IPS DF 4.7 (cell line): ENCODE results near the gene PPM1H.

ENCODE experiments used
- DNase-seq: peaks from one replicate; pipeline ENCODE4 v3.0.0-alpha.2; 2013; ENCODE audit warnings: low spot score; ENCODE audit errors: extremely low read depth

PPM1H gene

DNA sequence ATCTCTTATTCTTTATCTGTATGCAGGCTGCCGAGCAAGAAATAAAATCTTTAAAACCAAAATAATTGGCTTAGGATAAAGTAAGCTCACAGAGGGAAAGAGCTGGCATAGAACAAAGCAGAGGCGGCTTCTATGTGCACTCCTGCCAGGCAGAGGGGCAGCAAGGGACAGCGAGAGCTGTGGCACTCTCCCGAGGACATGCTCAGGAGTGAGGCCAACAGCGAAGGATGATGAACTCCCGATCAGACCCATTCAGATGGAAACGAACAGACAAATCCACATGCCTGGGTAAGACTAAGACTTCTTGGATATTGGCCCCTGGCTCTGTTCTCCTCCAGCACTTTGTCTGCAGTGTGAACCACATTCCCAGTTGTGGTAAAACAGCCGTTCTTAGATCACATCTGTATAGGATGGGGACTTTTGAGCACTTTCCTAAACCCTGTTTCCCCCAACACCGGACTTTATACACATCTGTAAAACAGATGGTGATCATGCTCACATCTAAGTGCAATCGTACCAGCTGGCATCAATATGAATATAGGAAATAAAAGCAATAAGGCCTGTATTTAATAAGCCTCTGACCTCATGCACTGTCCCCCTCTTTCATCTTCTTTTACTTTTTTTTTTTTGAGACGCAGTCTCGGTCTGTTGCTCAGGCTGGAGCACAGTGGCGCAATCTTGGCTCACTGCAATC lies 134.1 kb downstream of the PPM1H start:
- no peak for DNase-seq

DNA sequence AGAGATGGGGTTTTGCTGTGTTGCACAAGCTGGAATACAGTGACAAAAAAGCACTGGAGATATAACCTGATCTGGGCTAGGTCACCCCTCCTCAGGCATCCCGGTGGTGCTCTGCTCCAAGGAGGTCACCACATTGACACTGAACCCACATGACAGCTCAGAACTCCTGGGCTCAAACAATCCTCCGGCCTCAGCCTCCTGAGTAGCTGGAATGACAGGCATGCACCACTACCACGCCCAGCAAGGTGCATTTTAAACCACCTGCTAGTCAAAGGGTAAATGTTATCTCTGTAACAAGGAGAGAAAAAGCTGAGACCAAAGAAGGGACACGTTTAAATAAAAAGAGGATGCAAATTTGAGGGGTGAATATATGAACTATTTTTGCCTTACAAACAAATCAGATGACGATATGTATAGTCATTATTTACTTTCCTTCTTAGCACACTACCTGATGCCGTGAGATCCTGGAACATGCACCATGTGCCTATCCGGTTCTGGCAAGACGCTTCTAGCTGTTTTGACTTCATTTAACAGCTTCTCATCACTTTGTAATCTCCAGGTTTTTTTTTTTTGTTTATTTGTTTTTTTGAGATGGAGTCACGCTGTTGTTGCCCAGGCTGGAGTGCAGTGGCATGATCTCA lies 135.1 kb downstream of the PPM1H start:
- DNase-seq: no peak

DNA sequence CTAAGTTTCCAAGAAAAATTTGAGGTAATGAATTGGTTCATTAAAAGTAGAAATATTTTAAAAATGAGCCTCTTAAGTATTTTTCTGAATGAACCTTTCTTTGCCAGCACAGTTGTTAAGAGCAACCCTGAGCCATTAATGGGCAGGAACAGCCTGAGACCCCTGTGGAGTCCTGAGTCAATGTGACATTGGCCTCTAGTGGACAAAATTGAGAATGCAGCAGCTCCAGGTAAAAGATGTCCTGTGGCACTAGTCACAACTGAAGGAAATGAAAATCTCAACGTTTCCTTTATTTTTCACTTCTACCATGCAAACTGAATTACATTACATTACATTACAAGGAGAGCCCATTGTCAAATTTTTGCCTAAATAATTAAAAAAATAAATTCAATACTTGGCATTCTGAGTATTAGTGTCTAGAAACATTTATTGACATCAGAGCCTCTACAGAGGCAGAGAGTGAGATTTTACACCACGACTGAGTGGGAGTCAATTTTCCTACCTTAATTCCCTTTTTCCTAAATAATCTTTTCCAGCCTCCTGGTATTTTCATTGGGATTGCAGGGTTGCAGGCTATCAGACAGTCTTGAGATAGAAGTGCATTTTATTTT lies 135.7 kb downstream of the PPM1H start:
- peak; percentile 91 for DNase-seq

DNA sequence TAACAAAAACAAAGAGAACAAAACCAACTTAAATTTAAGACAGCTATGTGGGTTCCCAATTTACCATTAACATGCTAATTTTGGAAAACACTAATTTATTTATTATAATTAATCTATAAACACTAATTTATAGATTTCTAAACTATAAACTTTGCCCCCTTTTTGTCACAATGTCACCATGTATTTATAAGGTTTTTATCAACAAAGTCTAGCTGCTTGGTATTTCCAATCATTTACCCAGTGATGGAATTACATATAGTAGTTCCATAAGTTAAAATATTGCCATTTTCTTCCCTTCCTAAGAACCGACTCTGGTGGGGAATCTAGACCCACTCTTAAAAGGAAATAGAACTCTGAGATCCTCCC lies 140.7 kb downstream of the PPM1H start:
- no peak for DNase-seq

DNA sequence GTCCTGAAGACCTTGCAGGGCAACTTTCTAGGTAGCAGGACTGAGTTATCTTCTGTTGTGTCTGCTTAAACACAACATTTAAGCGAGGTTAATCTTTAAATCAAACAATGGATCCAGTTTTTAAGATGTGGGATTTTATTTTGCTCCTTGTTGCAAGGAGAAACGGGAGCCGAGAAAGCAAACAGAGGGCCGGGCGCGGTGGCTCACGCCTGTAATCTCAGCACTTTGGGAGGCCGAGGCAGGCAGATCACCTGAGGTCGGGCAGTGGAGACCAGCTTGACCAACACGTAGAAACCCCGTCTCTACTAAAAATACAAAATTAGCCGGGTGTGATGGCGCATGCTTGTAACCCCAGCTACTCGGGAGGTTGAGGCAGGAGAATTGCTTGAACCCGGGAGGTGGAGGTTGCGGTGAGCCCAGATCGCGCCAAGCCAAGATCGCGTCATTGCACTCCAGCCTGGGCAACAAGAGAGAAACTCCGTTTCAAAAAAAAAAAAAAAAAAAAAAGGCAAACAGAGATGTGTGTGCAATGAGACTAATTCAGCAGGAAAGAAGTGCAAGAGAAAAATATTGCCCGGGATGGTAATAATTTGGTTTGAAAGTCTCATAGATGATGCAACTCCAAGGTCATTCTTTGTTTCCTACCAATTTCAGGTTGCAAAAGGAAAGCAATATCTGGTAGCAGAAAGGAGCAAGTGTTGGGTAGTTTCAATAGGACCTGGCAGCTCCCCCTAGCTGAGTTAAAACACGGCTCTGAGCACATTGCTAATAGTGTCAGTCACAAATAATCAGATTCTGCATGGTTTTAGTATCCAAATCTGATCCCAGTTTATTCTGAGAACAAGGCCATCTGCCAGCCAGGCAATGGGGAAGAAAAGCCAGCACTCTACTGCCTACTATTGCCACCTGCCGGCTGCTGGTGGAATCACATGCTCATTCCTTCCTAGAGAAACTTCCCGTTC lies 141.4 kb downstream of the PPM1H start:
- DNase-seq: peak; percentile 64

DNA sequence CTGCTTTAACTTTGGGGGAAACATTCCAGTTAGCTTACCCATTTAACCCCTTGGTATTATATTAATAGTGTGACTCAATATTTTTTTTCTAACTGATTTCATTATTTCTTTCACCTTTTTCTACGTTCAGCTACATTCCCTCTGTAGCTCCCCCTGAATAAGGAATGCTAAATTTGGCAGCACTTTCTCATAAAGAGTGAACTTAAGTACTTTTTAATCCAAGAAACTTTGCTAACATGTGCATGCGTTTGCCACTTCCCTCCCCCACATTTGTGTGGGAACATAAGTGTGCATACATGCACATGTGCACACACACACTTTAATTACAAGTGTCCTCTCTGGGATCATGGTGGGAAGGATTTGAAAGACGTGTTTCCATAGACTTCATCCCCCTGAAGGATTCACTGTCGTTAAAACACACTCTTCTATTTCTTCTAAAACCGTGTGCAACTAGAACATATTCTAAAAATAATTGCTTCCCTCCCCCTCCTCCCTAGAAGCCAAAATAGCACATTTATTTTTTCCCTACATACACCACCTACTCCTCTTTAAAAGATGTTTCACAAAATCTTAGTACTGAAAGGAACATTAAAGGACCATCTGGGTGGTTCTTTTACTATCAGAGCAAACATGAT lies 142.6 kb downstream of the PPM1H start:
- DNase-seq: no peak

DNA sequence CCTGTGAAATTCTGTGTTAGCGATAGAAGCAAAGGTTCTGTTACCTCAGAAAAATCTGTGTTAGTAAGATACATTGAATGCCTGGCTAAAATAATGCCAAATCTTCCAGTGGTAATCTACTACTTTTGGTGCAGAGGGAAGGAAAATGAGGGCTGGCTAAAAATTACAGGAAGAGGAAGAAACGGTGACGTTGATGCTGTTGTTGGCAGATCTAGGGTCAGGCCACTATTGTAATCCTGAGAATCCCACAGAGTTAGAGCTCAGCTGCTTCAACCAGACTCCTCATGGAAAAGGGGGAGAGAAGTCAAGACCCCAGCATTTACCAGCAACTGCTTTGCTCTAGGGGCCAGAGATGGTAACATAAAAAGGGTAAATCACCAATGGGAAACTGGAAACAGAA lies 145.1 kb downstream of the PPM1H start:
- no peak for DNase-seq

DNA sequence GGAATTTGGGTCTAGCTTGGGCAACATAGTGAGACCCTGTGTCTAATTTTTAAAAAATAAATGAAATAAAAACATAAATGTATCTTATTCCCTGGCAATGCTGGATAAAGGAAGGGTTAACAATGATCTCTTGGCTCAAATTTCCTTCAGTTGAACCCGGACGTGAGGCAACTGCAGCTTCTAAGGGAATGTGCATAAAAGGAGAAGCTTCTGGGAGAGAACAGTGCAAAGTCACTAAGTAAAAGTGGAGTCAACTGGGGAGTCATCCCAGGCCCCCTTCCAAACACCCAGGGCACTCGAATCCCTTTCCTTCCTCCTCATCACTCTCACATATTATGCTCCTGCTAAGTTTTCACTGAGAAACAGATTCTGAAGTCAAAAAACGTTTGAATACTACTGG lies 147.3 kb downstream of the PPM1H start:
- no peak for DNase-seq

DNA sequence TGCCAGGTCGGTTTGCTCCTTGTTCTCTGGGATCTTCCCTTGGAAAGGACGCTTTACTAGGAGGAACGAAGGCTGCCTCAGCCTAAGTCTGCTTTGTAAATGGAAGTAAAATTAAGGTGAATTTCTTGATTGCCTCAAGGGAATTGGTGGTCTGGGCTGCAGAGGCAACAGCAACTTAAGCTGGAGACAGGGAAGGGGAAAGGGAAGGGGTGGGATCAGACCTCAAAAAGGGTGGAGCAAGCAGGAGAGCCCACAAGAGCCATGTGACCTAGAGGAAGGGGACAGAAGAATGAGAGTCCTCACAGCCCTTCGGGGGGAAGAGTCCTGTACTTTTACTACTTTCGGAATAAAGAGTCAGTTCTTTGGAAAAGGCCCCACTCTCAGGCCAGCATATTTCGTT lies 147.9 kb downstream of the PPM1H start:
- DNase-seq: no peak

DNA sequence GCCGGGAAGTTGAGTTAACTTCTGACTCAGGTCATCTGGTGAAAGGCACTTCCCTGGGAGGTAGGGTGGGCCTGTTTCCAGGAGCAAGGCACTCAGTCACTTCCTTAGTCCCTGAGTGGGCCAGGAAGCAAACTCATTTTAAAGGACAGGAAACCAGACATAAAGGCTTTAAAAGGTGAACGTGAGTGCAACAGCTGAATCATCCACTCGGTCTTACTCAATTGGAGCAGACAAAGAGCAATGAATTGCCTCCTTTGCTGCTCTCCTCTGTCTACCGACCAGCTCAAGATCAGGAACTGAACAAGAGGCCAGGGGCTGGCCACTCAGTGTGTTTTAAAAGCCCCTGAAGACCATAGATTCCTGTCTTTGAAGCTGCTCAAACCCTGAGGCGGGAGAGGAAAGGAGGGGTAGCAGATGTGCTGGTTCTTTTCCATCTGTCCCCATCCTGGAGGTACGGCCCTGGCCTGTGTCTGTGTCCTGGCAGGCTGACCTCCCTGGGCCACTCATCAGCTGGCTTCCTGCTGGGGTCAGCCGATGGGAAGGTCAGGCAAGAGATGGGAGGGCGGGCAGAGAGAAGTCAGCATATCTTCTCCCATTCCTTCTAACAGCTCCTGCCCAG lies 148.9 kb downstream of the PPM1H start:
- DNase-seq: no peak

DNA sequence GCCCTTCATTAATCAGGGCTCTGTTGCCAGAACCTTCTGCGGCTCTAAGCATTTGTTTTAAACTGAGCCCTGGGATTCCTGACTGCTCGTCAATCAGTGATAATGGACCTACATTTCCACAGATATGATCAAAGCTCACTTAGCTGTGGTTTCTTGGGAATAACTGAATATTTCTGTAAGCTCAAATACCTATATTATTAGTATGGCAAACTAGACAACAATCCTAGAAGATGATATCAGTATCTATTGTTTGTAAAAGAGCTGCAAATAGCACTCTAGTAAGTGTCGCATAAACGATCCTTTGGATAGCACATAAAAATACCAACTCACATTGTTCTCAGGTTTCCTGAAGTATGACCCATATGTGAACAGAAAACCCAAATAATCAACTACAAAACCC lies 150.4 kb downstream of the PPM1H start:
- DNase-seq: no peak

DNA sequence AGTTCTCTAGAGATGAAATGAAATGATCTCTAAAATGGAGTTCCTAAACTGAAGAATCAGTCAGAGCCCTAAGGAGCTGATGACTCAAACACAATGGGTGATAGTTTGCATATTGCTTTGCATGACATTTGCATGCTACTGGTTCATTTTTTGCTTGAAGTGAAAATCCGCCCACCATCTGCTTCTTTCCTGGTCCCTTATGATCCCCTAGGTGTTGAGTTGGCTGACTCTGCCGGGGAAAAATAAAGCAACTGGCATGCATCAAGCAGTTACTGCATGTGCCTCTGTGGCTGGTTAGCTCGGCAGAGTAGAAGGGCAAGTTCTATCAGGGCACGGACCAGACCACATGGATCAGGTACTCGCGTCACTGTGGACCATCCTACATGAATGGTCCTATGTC lies 151.1 kb downstream of the PPM1H start:
- DNase-seq: no peak

DNA sequence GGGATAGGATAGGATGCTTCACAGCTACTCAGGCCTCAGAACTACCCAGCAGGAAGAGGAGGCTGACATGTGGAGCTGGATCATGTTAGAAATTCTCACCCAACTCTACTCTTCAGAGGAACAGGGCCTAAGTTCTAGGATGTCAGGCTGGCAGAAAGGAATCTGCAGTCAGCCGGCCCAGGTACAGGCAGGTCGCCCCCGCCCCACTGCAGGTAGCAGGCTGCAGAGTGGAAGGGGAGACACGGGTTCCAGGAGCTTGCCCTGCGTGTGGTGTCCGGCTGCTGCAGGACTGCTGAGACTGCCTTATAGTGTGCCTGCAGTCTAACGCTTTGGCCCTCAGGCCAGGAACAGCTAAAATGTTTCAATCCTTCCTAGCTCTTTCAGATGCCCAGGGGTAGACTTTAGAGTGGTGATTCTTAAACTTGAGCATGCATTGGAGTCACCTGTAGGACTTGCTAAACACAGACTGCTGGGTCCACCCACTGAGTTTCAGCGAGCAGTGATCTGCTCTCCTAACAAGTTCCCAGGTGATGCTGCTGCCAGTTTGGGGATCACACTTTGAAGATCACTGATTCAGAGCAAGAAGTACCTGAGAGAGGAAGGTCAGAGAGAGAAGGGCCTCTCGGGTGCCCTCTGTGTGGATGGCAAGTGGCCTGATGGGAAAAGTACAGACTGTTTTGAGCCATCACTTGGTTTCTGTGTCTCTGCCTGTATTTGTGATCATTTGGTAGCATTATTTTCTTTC lies 153.6 kb downstream of the PPM1H start:
- DNase-seq: no peak

DNA sequence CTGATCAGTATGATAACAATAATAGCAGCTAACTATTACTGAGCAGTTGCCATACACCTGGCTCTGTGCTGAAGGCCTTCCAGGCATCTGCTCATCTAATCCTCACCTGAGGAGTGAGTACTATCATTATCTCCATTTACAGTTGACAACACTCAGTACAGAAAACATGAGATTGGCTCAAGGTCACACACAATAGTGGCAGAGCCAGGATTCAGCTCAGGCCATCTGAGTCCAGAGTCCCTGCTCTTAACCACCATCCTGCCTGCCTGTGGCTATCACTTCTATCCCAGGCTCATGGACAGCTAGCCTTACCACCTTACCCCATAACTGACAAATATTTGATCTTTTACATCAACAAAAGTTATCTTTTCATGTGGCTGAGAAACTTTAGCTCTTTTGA lies 155.5 kb downstream of the PPM1H start:
- no peak for DNase-seq

DNA sequence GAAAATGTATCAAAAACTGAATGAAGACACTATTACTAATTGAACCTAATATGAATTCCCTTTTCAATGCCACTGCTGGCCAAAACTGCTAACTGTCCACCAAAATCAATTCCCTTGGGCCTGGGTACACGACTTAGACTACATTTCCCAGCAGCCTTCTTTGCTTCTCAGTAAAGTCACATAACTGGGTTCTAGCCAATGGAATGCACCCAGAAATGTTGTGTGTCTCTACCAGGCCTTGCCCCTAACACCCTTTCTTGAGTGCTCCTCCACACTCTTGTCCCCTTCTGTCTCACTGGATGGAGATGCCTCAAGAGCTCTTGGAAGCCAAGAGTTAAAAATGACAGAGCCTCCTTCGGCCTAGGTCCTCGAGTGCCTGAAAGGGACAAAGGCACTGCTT lies 156.8 kb downstream of the PPM1H start:
- no peak for DNase-seq

DNA sequence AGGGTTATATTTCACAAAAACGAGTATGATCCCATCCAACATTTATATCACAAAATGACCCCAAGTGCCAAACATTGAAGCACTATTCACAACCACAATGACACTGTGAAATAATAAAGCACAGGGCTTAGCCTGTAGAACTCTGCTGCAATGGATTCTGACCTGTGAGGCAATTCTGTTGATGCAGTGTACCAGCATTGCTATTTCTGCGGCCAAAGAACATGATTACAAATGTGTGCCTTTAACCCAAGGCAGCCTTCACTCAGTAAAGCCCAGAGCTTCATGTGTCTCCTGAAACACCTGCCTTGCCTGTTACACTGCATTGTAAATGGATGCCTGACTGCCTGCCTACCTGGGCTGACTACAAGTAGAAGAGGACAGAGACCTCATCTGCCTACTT lies 158.0 kb downstream of the PPM1H start:
- DNase-seq: no peak

DNA sequence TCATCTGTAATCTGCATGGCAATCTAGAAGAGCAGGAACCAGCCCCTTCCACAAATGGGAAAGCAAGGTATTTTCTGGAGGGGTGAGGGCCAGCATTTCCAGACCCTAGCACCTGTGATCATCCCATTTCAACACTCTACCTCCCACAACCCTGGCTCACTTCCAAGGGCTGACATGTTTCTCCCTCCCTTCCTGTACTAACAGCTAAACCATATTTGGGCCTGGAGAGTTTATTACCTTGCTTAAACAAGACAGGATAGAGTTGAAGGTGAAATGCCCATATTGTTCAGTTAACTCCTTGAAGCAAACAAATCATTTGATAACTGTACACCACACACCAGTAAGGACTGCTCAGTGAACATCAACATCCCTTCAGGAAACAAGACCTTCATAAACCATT lies 158.4 kb downstream of the PPM1H start:
- no peak for DNase-seq

DNA sequence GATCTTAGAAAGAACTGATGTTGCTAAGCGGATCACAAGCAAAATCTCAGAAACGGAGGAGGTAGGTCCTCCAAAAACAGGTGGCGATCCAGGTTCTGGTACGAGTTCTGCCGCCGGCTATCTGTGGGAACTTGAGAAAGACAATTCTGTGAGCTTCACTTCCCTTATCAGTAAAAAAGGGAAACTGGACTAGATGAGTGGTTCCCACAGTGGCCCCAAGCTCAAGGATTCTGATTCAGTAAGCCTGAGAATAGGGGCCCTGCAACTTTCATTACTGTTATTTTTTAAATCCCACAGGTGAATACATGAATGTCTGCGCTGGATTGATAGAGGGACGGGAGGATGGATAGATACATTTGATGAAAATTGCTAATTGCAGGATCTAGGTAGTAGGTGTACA lies 160.2 kb downstream of the PPM1H start:
- DNase-seq: no peak

DNA sequence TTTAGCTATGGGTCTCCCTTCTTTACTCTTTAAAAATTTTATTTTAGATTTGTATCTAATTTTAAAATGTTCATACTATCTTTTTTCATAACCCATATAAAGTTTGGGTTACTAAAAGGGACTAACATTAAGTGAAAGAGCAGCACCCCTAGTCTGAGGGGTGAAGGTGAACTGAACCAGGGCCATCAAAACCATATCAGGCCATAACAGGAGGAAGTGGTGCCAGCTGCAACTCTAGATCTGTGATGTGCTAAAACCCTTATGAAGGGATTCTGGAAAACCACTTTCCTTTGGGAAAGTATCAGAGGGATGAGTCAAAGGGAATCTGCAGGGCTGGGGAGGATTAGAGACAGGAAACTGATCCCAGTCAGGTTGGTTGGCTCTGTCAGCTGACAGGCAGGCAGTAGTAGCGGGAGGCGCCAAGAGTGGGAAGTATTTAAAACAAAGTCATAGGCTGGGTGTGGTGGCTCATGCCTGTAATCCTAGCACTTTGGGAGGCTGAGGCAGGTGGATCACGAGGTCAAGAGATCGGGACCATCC lies 162.5 kb downstream of the PPM1H start:
- DNase-seq: no peak

DNA sequence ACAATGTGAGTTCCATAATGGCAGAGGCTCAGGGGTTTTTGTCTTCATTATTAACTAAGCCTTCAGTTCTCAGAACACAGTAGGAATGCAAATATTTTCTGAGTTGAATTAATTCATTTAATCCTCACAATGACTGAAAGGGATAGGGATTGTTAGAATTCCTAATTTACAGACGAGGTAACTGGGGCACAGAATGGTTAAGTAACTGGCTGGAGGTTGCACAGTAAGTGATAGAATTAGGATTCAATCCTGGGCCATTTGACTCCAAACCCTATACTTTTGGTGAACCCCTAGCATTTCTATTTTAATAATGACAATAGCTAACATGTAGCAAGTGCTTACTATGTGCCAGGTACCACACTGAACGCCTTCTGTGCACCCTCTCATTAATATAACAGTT lies 163.1 kb downstream of the PPM1H start:
- DNase-seq: no peak
